H9 (cell line): Measurements from ENCODE around the gene FBXL7. TPM values are rescaled to one million over a fixed set of nuclear protein-coding genes. Genes with fewer than 3 reads are reported as not detected.

Experiments
- DNase-seq: peaks from one replicate; pipeline ENCODE4 v3.0.0-alpha.2; 2017
- H2AFZ ChIP-seq: one replicate; pipeline ENCODE4 v1.6.1; 2013; ENCODE audit warnings: mild to moderate bottlenecking, low read length, control low read depth, moderate library complexity
- H2AK5ac ChIP-seq: 2 replicates; pipeline ENCODE4 v1.6.1; 2013; ENCODE audit warnings: low read length, control low read depth, mixed read lengths; ENCODE audit not compliant: insufficient read length
- H2BK120ac ChIP-seq: one replicate; pipeline ENCODE4 v1.6.1; 2013; ENCODE audit warnings: low read depth, mild to moderate bottlenecking, low read length, control low read depth, inconsistent platforms; ENCODE audit not compliant: poor library complexity, severe bottlenecking
- H2BK12ac ChIP-seq: 2 replicates; pipeline ENCODE4 v1.6.1; 2013; ENCODE audit warnings: low read length, control low read depth, mixed read lengths, low read depth; ENCODE audit not compliant: insufficient read length
- H2BK15ac ChIP-seq: 2 replicates; pipeline ENCODE4 v1.6.1; 2013; ENCODE audit warnings: low read depth, low read length, control low read depth
- H2BK20ac ChIP-seq: one replicate; pipeline ENCODE4 v1.6.1; 2013; ENCODE audit warnings: low read depth, mild to moderate bottlenecking, low read length, control low read depth, inconsistent platforms; ENCODE audit not compliant: poor library complexity, severe bottlenecking
- H2BK5ac ChIP-seq: 2 replicates; pipeline ENCODE4 v1.6.1; 2013; ENCODE audit warnings: low read length, control low read depth, mixed read lengths; ENCODE audit not compliant: insufficient read length
- H3K14ac ChIP-seq: 2 replicates; pipeline ENCODE4 v1.6.1; 2013; ENCODE audit warnings: low read length, control low read depth; ENCODE audit not compliant: insufficient read depth
- H3K18ac ChIP-seq: 2 replicates; pipeline ENCODE4 v1.6.1; 2013; ENCODE audit warnings: low read depth, mild to moderate bottlenecking, mixed read lengths, low read length, control low read depth; ENCODE audit not compliant: insufficient read length
- H3K23ac ChIP-seq: 2 replicates; pipeline ENCODE4 v1.6.1; 2013; ENCODE audit warnings: low read length, control low read depth, mixed read lengths, low read depth; ENCODE audit not compliant: insufficient read length
- H3K23me2 ChIP-seq: 2 replicates; pipeline ENCODE4 v1.6.1; 2013; ENCODE audit warnings: low read depth, mild to moderate bottlenecking, mixed read lengths, low read length, control low read depth; ENCODE audit not compliant: insufficient read length, poor library complexity, severe bottlenecking
- H3K27ac ChIP-seq: 2 replicates; pipeline ENCODE4 v1.5.1; 2013; ENCODE audit warnings: low read length, control low read depth, mixed read lengths, low read depth; ENCODE audit not compliant: insufficient read length
- H3K27me3 ChIP-seq: 2 replicates; pipeline ENCODE4 v1.6.1; 2013; ENCODE audit warnings: low read length, control low read depth, inconsistent platforms; ENCODE audit not compliant: insufficient read depth
- H3K4ac ChIP-seq: 2 replicates; pipeline ENCODE4 v1.6.1; 2013; ENCODE audit warnings: low read depth, mild to moderate bottlenecking, control low read depth, inconsistent platforms, low read length, moderate library complexity
- H3K4me1 ChIP-seq: 2 replicates; pipeline ENCODE4 v1.6.1; 2013; ENCODE audit warnings: low read length, control low read depth, inconsistent platforms; ENCODE audit not compliant: insufficient read depth
- H3K4me2 ChIP-seq: 2 replicates; pipeline ENCODE4 v1.6.1; 2013; ENCODE audit warnings: low read length, control low read depth, mixed read lengths; ENCODE audit not compliant: insufficient read length, insufficient read depth
- H3K56ac ChIP-seq: 2 replicates; pipeline ENCODE4 v1.6.1; 2013; ENCODE audit warnings: low read depth, mild to moderate bottlenecking, mixed read lengths, low read length, control low read depth; ENCODE audit not compliant: insufficient read length
- H3K79me1 ChIP-seq: 2 replicates; pipeline ENCODE4 v1.6.1; 2013; ENCODE audit warnings: low read depth, mild to moderate bottlenecking, moderate library complexity, low read length, control low read depth, inconsistent platforms; ENCODE audit not compliant: insufficient read depth, poor library complexity, severe bottlenecking
- H3K79me2 ChIP-seq: 2 replicates; pipeline ENCODE4 v1.6.1; 2013; ENCODE audit warnings: low read length, control low read depth, inconsistent platforms; ENCODE audit not compliant: insufficient read depth
- H3K9ac ChIP-seq: 2 replicates; pipeline ENCODE4 v1.6.1; 2013; ENCODE audit warnings: low read length, control low read depth, mixed read lengths; ENCODE audit not compliant: insufficient read length; ENCODE audit errors: extremely low read depth
- H3K9me3 ChIP-seq: one replicate; pipeline ENCODE4 v1.6.1; 2013; ENCODE audit warnings: low read depth, low read length, inconsistent platforms; ENCODE audit not compliant: control insufficient read depth
- H3T11ph ChIP-seq: one replicate; pipeline ENCODE4 v1.6.1; 2013; ENCODE audit warnings: mild to moderate bottlenecking, low read length, control low read depth, inconsistent platforms
- H4K20me1 ChIP-seq: one replicate; pipeline ENCODE4 v1.6.1; 2013; ENCODE audit not compliant: control insufficient read depth, insufficient read length, insufficient read depth
- H4K5ac ChIP-seq: 2 replicates; pipeline ENCODE4 v1.6.1; 2013; ENCODE audit warnings: low read depth, mild to moderate bottlenecking, mixed read lengths, low read length, control low read depth; ENCODE audit not compliant: insufficient read length
- H4K8ac ChIP-seq: replicated peaks from 2 replicates; pipeline ENCODE4 v1.6.1; 2013; ENCODE audit warnings: low read length, control low read depth, mixed read lengths, low read depth; ENCODE audit not compliant: insufficient read length
- H4K91ac ChIP-seq: 2 replicates; pipeline ENCODE4 v1.6.1; 2013; ENCODE audit warnings: low read depth, mild to moderate bottlenecking, moderate library complexity, mixed read lengths, low read length, control low read depth; ENCODE audit not compliant: insufficient read length
- H3K27ac Mint-ChIP-seq, 3 experiments: 2 replicates in 2 of 3; 3 replicates in 1 of 3; pipeline ENCODE4 v1.8.0; 2020 to 2021; ENCODE audit warnings: mixed read lengths in 3 of 3, mild to moderate bottlenecking in 1 of 3, moderate library complexity in 1 of 3
- H3K27me3 Mint-ChIP-seq: 2 replicates; pipeline ENCODE4 v1.8.0; 2021; ENCODE audit warnings: low read depth, mild to moderate bottlenecking, moderate library complexity, mixed read lengths
- H3K36me3 Mint-ChIP-seq, 3 experiments: 2 replicates in 2 of 3; 3 replicates in 1 of 3; pipeline ENCODE4 v1.8.0; 2020 to 2021; ENCODE audit warnings: low read depth in 3 of 3, mixed read lengths in 3 of 3; ENCODE audit not compliant: insufficient read depth in 1 of 3
- H3K4me1 Mint-ChIP-seq, 2 experiments: 2 replicates each; pipeline ENCODE4 v1.8.0; 2020; ENCODE audit warnings: mixed read lengths in 2 of 2
- H3K4me3 Mint-ChIP-seq, 2 experiments: 2 replicates in 1 of 2; 3 replicates in 1 of 2; pipeline ENCODE4 v1.8.0; 2020 to 2021; ENCODE audit warnings: mild to moderate bottlenecking in 2 of 2, mixed read lengths in 2 of 2, moderate library complexity in 1 of 2
- H3K9me3 Mint-ChIP-seq, 2 experiments: 2 replicates in 1 of 2; 3 replicates in 1 of 2; pipeline ENCODE4 v1.8.0; 2020; ENCODE audit warnings: mild to moderate bottlenecking in 2 of 2, mixed read lengths in 2 of 2, moderate library complexity in 1 of 2
- CTCF ChIP-seq: fragments of 200-600 bp; sonication (generic); conservative IDR thresholded peaks from 3 replicates; pipeline ENCODE4 v1.8.0; 2021; ENCODE audit warnings: antibody characterized with exemption, mild to moderate bottlenecking
- WGBS: extraction: QIAGEN DNeasy Blood & Tissue Kit; methylation state at CpG from one replicate; pipeline ENCODE4 v1.1.7; 2013; ENCODE audit warnings: missing lambda C conversion rate, low lambda C conversion rate, mixed read lengths; ENCODE audit not compliant: insufficient read length; ENCODE audit errors: extremely low coverage; 5-methylcytosine and 5-hydroxymethylcytosine counted together
- total RNA-seq: library from RNA; stranded (reverse); gene quantifications from 2 replicates; pipeline ENCODE4 v1.2.1, GENCODE V29; 2021

Gene FBXL7
- total RNA-seq, 1 experiment from 2014 or later: 14.6 TPM

DNA sequence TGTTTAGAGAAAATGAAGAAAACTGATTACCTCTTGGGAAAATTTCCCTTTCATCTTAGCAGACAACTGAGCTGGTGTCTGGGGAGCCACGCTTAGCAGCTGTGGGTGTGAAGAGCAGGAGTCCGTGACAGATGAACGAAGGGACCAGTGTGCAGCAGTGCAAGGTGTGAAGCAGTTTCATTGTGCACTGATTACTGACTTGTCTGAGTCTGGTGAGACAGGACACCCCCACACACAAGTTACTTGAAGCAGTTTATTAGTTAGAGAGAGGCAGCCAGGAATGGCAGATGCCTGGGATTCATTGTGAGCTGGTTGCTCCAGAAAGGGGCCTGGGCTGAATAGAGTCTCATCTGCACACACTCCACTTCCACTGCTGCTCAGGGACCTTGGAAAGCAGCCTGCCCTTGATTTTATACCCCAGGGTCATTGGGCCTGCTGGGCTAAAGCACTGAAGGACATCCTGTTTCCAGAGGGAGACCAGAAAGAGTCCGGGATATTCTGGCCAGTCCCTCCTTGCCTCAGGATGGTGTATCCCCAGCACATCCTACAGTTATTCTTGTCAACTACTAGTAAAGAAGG is 47.4 kb downstream of the FBXL7 start:
- H3K4ac ChIP-seq: no peak overlapping the region
- H2BK20ac ChIP-seq: no peak overlapping the region
- H2AFZ ChIP-seq: no peak overlapping the region
- H3T11ph ChIP-seq: no peak overlapping the region
- no CpG with 5 or more reads among the region's 4 CpGs for WGBS
- Mint-ChIP-seq H3K4me1 (peaks cover 63 to 74% of the 10 kb centered on the region in 2 experiments), H3K4me3 (no peak overlapping the region), H3K27ac (peak overlapping the region; percentile 25 to 88 (median 52); a peak in 4 of 7 replicates), H3K9me3 (peaks cover 12 to 15% of the 10 kb centered on the region in 2 experiments), H3K36me3 (peaks cover 19 to 25% (median 25%) of the 10 kb centered on the region in 3 experiments), H3K27me3 (no peaks in the 10 kb centered on the region)
- no peaks in the 10 kb centered on the region for H3K23me2 ChIP-seq
- H3K79me1 ChIP-seq: no peaks in the 10 kb centered on the region
- H3K4me1 ChIP-seq: peaks cover 29% of the 10 kb centered on the region
- H3K4me2 ChIP-seq: no peak overlapping the region
- H3K79me2 ChIP-seq: no peaks in the 10 kb centered on the region
- H2BK15ac ChIP-seq: no peak overlapping the region
- no peak overlapping the region for H4K5ac ChIP-seq
- DNase-seq: no peak
- no peak overlapping the region for H2BK120ac ChIP-seq
- H3K27ac ChIP-seq: no peak overlapping the region
- no peak overlapping the region for H2AK5ac ChIP-seq
- no peak overlapping the region for H3K18ac ChIP-seq
- TF ChIP-seq CTCF: no peak
- H2BK5ac ChIP-seq: no peak overlapping the region
- no peaks in the 10 kb centered on the region for H3K27me3 ChIP-seq
- H3K9me3 ChIP-seq: no peaks in the 10 kb centered on the region
- no peak overlapping the region for H3K23ac ChIP-seq
- no peak overlapping the region for H4K91ac ChIP-seq
- no peak overlapping the region for H3K14ac ChIP-seq
- H3K56ac ChIP-seq: no peak overlapping the region
- no peaks in the 10 kb centered on the region for H4K20me1 ChIP-seq
- H2BK12ac ChIP-seq: no peak overlapping the region
- no peak overlapping the region for H3K9ac ChIP-seq
- H4K8ac ChIP-seq: no peak overlapping the region
